Stimulated activated CD8-positive, alpha-beta memory T cell treated with anti-CD3 and anti-CD28 coated beads, Interleukin-15, amount 100 ng/mL, for 1 hour (primary cell): ENCODE measurements around the gene DMRTC2.

ENCODE experiments used
- DNase-seq: peaks from one replicate; pipeline ENCODE4 v3.0.0-alpha.2; 2020; ENCODE audit warnings: low read depth

The DMRTC2 gene

DNA sequence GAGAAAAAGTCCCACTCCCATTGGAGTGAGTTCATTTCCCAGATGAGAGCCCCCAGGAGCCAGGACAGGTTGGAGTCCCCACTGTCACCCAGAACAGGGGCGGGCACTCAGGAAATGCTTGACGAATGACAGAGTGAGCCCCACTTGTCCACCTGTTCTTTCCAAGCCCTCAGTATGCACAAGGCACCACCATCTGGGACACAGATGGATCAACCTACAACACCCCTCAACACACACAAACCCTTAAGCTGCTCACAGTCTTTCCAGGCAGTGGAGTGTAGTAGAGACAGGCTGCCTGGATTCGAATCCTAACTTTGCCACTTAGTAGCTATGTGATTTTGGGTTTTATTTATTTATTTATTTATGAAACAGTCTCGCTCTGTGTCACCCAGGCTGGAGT lies 46.1 kb downstream of the DMRTC2 start:
- no peak for DNase-seq

DNA sequence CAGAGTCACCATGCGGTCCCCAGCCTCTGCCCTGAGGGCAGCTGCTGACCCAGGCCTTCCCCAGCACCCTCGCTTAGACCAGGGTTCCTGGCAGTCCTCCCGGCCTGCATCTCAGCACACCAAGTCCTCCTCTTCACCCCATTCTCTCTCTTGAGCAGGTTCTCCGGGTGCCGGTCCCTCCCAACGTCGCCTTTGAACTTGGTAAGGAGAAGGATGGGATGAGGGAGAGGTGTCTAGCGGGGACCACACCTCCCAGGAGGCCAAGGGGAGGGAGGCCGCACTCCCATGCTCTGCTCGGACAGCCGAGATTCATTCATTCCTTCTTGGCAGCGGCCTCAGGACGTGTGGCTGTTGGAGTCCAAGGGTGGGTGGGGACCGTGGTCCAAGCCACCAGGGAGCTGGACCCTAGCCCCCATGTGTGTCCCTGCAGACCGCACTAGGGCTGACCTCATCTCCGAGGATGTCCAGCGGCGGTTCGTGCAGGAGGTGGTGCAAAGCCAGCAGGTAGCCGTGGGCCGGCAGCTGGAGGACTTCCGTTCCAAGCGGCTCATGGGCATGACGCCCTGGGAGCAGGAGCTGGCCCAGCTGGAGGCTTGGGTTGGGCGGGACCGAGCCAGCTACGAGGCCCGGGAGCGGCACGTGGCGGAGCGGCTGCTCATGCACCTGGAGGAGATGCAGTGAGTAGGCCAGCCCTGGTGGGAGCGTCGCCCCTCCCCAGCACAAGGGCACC lies 47.5 kb downstream of the DMRTC2 start:
- no peak for DNase-seq

DNA sequence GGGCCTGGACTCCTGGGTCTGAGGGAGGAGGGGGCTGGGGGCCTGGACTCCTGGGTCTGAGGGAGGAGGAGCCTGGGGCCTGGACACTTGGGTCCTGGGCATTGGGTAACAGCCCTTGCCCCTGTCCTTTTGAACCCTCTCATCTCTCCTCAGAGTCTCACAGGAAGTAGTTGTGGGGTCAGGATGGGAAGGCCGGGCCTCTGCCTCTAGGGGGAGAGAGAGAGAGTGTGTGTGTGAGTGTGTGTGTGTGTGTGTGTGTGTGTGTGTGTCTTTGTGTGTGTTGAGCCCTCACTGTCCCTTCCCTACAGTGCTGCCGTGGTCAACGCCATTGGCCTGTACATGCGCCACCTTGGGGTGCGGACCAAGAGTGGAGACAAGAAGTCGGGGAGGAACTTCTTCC lies 49.1 kb downstream of the DMRTC2 start:
- DNase-seq = no peak

DNA sequence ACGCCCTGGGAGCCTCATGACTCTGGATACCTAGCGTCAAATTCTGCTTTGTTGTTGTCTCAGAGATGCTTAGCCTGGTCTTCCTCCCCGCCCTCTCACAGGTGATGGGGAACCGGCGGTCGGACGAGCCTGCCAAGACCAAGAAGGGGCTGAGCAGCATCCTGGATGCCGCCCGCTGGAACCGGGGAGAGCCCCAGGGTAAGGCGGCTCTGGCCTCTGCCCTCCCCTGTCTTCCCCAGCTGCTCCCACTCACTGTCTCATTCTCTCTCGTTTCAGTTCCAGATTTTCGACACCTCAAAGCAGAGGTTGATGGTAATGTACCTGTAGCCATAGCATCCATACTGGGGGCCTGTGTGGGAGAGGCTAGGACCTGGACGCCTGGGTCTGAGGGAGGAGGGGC lies 49.5 kb downstream of the DMRTC2 start:
- DNase-seq = no peak

DNA sequence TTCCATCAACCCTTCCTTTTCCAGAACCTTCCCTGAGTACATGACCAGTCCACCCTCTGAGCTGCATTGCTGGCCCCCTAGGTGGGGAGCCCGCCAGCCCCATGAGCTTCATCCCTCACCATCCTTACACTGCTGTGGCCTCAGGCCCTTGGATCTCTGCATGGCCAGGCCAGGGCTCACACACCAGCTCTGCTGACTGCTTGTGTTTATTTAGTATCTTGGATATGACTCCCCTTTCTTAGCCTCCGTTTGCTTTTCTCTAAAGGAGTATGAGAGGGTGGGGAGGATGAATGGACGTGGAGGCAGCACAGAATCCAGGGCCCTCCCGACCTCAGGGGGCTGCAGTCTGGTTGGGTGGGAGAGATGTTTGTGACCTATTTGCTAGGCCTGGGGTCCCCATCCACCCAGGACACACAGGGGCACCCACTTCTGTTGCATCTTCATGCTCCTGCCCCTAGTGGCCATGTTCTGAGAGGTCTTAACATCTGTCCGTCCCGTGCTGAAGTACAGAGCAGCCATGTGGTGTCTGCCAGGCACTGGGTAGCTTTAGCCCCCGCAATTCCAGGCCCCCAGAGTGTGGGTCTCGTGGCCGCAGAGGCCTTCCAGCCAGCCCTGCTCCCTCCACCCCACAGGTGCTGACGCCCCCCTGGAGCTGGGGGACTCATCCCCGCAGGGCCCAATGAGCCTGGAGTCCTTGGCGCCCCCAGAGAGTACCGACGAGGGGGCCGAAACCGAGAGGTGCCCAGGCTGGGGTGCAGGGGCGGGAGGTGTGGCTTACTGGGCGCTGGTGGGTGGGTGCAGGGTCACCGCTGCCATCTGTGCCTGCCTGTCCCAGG lies 51.1 kb downstream of the DMRTC2 start:
- no peak for DNase-seq

DNA sequence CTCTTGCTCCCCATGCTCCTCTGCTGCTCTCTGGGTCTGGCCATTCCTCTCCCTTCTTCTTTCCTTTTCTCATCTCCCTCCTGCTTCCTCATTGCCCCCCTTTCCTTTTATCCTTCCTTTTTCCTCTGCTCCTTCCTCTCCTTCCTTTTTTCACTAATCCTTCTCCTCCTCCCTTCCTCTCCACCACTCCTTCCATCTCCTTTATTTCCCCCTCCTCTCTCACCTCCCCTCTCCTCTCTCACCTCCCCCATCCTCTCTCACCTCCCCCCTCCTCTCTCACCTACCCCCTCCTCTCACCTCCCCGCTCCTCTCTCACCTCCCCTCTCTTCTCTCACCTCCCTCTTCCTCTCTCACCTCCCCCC lies 51.7 kb downstream of the DMRTC2 start:
- DNase-seq = no peak

DNA sequence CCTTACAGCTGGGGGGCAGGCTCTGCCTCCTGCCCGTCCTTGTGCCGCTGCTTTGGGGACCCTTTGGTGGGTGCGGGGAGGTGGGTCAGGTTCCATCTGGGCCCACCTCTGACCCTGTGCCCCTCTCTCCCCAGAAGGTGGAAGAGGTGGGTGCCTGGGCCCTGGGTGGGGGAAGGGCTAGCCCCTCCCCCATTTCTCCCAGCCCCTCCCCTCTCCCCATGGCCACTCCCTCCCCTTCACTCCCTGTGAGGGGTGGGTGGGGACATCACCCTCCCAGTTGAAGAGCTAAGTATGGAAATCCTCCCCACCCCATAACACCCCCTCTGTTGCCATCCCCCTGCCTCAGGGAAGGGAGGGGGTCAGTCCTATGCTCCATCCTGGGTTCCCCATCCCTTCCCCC lies 52.3 kb downstream of the DMRTC2 start:
- DNase-seq = no peak

DNA sequence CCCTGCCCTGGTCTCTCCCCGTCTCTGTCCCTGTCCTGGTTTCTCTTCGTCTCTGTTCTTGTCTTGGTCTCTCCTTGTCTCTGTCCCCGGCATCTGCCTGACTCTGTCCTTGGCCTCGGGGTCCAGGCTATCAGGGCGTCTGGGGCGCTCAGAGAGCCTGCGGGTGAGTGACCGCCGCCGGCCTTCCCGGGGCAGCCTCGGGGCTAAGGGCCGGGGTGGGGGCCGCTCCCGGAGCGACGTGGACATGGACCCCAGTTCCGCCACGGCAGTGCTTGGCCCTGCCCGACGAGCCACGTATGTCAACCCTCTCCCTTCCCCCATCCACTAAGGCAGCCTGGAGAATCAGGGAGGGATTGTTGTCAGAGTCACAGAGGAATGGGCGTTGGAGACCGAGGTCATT lies 53.0 kb downstream of the DMRTC2 start:
- no peak for DNase-seq

DNA sequence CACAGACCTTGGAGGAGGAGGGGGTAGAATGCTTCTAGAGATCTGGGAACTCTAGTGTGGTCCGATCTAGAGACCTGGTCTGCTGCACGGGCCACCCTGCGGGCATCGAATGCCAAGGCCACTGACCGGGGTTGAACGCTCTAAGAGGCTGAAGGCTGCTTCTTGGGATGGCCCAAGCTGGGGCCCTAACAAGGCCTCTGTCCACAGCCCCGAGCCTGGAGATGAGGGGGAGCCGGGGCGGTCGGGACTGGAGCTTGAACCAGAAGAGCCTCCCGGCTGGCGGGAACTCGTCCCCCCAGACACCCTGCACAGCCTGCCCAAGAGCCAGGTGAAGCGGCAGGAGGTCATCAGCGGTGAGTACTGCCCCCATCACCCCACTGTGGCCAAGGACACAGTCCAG lies 53.4 kb downstream of the DMRTC2 start:
- DNase-seq = no peak
